Motor neuron (in vitro differentiated cells): Measurements from ENCODE around the gene PHF20. TPM values are rescaled to one million over a fixed set of nuclear protein-coding genes. Genes with fewer than 3 reads are reported as not detected.
"Not testable (repeated sequence)": the region's sequence is repeated elsewhere in the genome, so short reads cannot be mapped to it uniquely, and the experiment has no call there.

Source experiments
- ATAC-seq, 8 experiments: fragments of 200-7000 bp; cut with Tn5 transposase; replicated peaks in 6 of 8; 2 replicates each; pipeline ENCODE4 v1.8.0; 2021; ENCODE audit warnings: mild to moderate bottlenecking in 8 of 8, moderate library complexity in 8 of 8
- H3K27ac ChIP-seq, 2 donors: fragments of 250-450 bp; sonication (Bioruptor Pico); 2 replicates each; pipeline ENCODE4 v1.9.0; 2021; ENCODE audit warnings: antibody characterized with exemption in 2 of 2, mild to moderate bottlenecking in 2 of 2, moderate library complexity in 1 of 2
- H3K4me1 ChIP-seq, 2 donors: fragments of 250-450 bp; sonication (Bioruptor Pico); replicated peaks in 1 of 2; 2 replicates each; pipeline ENCODE4 v1.6.1; 2021; ENCODE audit warnings: antibody characterized with exemption in 2 of 2, mild to moderate bottlenecking in 2 of 2, moderate library complexity in 1 of 2
- H3K4me3 ChIP-seq, 5 donors: fragments of 250-450 bp; sonication (Bioruptor Pico); 2 replicates each; pipeline ENCODE4 v1.9.0; 2021; ENCODE audit warnings: antibody characterized with exemption in 5 of 5, mild to moderate bottlenecking in 5 of 5, moderate library complexity in 4 of 5
- WGBS, 10 experiments: fragments of 450-650 bp; shearing (Covaris generic); methylation state at CpG; one replicate each; pipeline ENCODE4 v1.0.0; 2022; 5-methylcytosine and 5-hydroxymethylcytosine counted together
- in situ Hi-C, 9 experiments: fragments of 400-800 bp; cut with MboI; loops; one replicate each; pipeline ENCODE4 v1.15.0; 2021; ENCODE audit warnings: low sequenced_read_pairs in 9 of 9, low pct_unique_long_range_greater_than_20kb in 2 of 9; ENCODE audit not compliant: unreplicated experiment in 9 of 9
- total RNA-seq, 8 experiments: library from RNA; unstranded; fragments of 300-600 nt; gene quantifications; 2 replicates each; pipeline versions ENCODE4 v1.2.3 to v1.2.4, GENCODE V29; 2022

Gene PHF20
- total RNA-seq, 8 experiments from 2014 or later: 15.4 to 53.7 (median 31.5) TPM

DNA sequence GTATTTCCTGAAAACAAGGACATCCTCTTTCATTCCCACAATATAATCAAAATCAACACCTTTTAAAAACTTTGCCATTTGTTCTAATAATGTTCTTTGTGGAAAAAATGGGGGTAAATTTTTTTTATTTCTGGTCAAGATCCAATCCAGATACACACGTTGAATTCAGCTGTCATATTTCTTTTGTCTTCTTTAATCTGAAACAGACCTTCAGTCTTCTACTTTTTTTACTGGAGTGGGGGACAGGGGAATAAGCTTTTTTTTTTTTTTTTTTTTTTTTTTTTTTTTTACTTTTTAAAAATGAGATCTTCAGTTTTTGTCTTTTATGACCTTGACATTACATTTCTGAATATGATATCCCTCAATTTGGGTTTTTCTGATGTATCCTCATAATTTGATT lies 113.4 kb downstream of the PHF20 start:
- in situ Hi-C loops: loop anchor here in 2 of 9 experiments (25.0 kb wide), 3 partner anchors 148 to 398 kb away; partner anchors contain the start of gene RBM39 (in 1 of the 2)
- 0 to 93% (median 66%) methylated on average over 1 of the region's 1 CpG; no CpG with 5 or more reads in 2 of the 10 experiments for WGBS, 10 experiments
- H3K4me3 ChIP-seq: no peak overlapping the region
- ATAC-seq: no peak
- H3K27ac ChIP-seq: no peak overlapping the region
- H3K4me1 ChIP-seq: no peaks in the 10 kb centered on the region

DNA sequence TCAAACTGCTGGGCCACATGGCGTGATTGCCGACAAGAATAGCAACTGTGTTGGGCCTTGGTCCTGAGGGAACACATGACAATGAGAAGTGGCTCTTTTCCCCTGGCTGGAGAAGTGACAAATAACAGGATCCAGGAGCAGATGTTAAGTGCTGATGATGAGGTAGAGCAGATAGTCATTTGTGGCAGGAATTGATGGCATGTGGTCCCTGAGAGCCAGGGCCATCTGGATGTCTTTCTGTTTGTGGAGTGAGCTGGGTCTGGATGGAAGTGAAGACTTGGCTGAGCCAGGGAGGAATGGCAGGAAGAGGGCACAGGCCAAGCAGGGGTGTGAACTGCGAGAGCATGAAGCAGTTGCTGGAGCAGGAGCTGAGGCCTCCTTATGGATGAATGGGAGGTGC lies 114.7 kb downstream of the PHF20 start:
- ATAC-seq: peak in 3 of 8 experiments; percentile 12 to 50 (median 21)
- WGBS, 10 experiments: 53 to 100% (median 85%) methylated on average over 1 to 3 of the region's 3 CpGs; no CpG with 5 or more reads in 5 of the 10 experiments
- no peak overlapping the region for H3K4me3 ChIP-seq
- H3K4me1 ChIP-seq: no peaks in the 10 kb centered on the region
- H3K27ac ChIP-seq: peak overlapping the region in 1 of 2 donors; percentile 35
- in situ Hi-C loops: loop anchor here in 2 of 9 experiments (25.0 kb wide), 3 partner anchors 149 to 399 kb away; partner anchors contain the start of gene RBM39 (in 1 of the 2)

- no peak for ATAC-seq
- WGBS, 10 experiments: 76 to 100% (median 96%) methylated on average over 1 to 5 of the region's 8 CpGs
- H3K4me3 ChIP-seq: no peak overlapping the region
- H3K27ac ChIP-seq: no peak overlapping the region
- H3K4me1 ChIP-seq: no peaks in the 10 kb centered on the region
- in situ Hi-C loops: loop anchor here in 2 of 9 experiments (25.0 kb wide), 3 partner anchors 150 to 400 kb away; partner anchors contain the start of gene RBM39 (in 1 of the 2)
These were observed 115.7 kb downstream of the PHF20 start for GRCh38 chr20:35887393-35888064.

GRCh38 chr20:35888657-35889056 lies 116.8 kb downstream of the PHF20 start:
- in situ Hi-C loops: loop anchor here in 2 of 9 experiments (25.0 kb wide), 3 partner anchors 151 to 401 kb away; partner anchors contain the start of gene RBM39 (in 1 of the 2)
- WGBS, 10 experiments: 100% methylated on average over 1 of the region's 1 CpG; no CpG with 5 or more reads in 8 of the 10 experiments

DNA sequence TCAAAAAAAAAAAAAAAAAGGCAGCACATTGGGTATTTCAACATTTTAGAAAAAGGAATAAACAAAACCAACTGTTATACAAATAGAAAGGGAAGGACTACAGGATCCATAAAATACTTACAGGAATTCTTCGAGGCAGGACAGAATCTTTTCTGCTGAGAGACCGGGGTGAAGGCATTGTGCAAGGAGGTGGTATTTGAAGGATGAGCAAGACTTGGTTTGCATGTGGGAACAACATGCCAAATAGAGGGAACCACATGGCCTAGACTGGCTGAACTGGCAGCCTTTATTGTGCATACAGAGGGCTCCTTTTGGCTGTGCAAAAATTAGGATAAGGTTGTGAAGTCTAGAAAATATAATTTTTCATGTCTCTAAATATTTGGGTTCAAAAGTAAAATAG lies 119.6 kb downstream of the PHF20 start:
- peak in 3 of 8 experiments; percentile 17 to 79 (median 67) for ATAC-seq
- Histone ChIP-seq H3K4me3 (no peak overlapping the region), H3K27ac (no peak overlapping the region), H3K4me1 (no peaks in the 10 kb centered on the region)
- WGBS, 10 experiments: 6 to 100% (median 66%) methylated on average over 1 to 2 of the region's 2 CpGs; no CpG with 5 or more reads in 2 of the 10 experiments
- in situ Hi-C loops: loop anchor here in 2 of 9 experiments (25.0 kb wide), 3 partner anchors 154 to 404 kb away; partner anchors contain the start of gene RBM39 (in 1 of the 2)

More at GRCh38 chr20:35888657-35889056, 116.8 kb downstream of the PHF20 start:
- H3K4me3 ChIP-seq: no peak overlapping the region
- no peaks in the 10 kb centered on the region for H3K4me1 ChIP-seq
- H3K27ac ChIP-seq: no peak overlapping the region
- ATAC-seq: peak in 5 of 8 experiments; percentile 60 to 90 (median 79)

DNA sequence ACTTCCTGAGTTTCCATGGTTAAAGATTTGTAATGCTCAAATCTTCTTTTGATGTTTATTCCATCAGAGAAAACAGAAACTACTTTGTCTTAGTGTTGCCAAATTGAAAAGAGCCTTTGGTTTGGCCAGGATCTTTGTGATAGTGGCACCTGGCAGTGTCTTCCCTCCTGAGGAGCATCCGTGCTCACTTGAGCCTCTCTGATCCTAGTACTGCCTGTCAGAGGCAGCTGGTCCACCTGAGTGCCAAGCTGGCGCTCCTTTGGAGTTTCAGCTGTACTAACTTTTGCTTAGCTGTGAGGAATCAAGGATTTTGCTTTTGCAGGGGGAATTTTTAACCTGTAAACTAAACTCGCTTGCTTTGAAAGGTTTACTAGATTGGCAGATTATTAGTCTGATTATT lies 121.1 kb downstream of the PHF20 start:
- no peak for ATAC-seq
- WGBS, 10 experiments: 67 to 100% (median 100%) methylated on average over 1 to 2 of the region's 3 CpGs; no CpG with 5 or more reads in 3 of the 10 experiments
- in situ Hi-C loops: loop anchor here in 2 of 9 experiments (25.0 kb wide), 3 partner anchors 156 to 406 kb away; partner anchors contain the start of gene RBM39 (in 1 of the 2)

GRCh38 chr20:35893942-35894341 lies 122.1 kb downstream of the PHF20 start:
- Histone ChIP-seq H3K27ac (no peak overlapping the region), H3K4me1 (no peaks in the 10 kb centered on the region), H3K4me3 (no peak overlapping the region)
- ATAC-seq: no peak
- in situ Hi-C loops: loop anchor here in 2 of 9 experiments (25.0 kb wide), 3 partner anchors 157 to 407 kb away; partner anchors contain the start of gene RBM39 (in 1 of the 2)
- WGBS, 10 experiments: 74 to 100% (median 98%) methylated on average over 1 to 3 of the region's 3 CpGs; no CpG with 5 or more reads in 2 of the 10 experiments

More for the DNA sequence above, 121.1 kb downstream of the PHF20 start:
- Histone ChIP-seq H3K4me1 (no peaks in the 10 kb centered on the region), H3K4me3 (no peak overlapping the region), H3K27ac (no peak overlapping the region)

DNA sequence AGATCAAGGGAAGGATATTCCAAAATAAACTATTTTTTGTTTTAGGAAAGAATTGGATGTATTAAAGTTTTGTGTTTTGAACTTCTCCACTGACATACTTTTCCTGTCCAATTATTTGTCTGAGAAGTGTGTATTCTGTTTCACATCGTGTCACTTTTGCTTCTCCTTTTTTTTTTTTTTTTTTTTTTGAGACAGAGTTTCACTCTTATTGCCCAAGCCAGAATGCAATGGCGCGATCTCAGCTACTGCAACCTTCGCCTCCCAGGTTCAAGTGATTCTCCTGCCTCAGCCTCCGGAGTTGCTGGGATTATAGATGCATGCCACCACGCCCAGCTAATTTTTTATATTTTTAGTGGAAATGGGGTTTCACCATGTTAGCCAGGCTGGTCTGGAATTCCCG lies 123.7 kb downstream of the PHF20 start:
- ATAC-seq, H3K4me1 ChIP-seq, H3K27ac ChIP-seq, H3K4me3 ChIP-seq: not testable (repeated sequence)
- in situ Hi-C loops: loop anchor here in 2 of 9 experiments (25.0 kb wide), 3 partner anchors 158 to 408 kb away; partner anchors contain the start of gene RBM39 (in 1 of the 2)
- 72 to 100% (median 90%) methylated on average over 1 to 6 of the region's 7 CpGs; no CpG with 5 or more reads in 3 of the 10 experiments for WGBS, 10 experiments

- no peak for ATAC-seq
- WGBS, 10 experiments: 66 to 100% (median 92%) methylated on average over 1 to 3 of the region's 3 CpGs
- Histone ChIP-seq H3K4me1 (peaks cover 0 to 7% of the 10 kb centered on the region in 2 donors), H3K4me3 (no peak overlapping the region), H3K27ac (no peak overlapping the region)
- in situ Hi-C loops: loop anchor here in 2 of 9 experiments (25.0 kb wide), 3 partner anchors 162 to 412 kb away; partner anchors contain the start of gene RBM39 (in 1 of the 2)
These were observed 127.2 kb downstream of the PHF20 start for GRCh38 chr20:35899064-35899463.

DNA sequence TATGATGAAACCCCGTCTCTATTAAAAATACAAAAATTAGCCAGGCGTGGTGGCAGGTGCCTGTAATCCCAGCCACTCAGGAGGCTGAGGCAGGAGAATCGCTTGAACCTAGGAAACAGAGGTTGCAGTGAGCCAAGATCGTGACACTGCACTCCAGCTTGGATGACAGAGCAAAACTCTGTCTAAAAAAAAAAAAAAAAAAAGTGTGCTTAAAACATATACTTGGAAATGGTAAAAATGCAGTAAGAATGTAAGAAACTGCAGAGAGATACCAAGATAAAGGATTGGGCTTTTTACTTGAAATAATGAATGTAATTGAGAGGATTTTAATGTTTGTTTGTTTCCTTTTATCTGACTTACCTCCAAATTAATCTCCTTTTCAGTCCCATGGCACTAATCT lies 129.4 kb downstream of the PHF20 start:
- 79 to 100% (median 100%) methylated on average over 1 to 3 of the region's 4 CpGs; no CpG with 5 or more reads in 3 of the 10 experiments for WGBS, 10 experiments
- ATAC-seq, in situ Hi-C loops: not testable (repeated sequence)

DNA sequence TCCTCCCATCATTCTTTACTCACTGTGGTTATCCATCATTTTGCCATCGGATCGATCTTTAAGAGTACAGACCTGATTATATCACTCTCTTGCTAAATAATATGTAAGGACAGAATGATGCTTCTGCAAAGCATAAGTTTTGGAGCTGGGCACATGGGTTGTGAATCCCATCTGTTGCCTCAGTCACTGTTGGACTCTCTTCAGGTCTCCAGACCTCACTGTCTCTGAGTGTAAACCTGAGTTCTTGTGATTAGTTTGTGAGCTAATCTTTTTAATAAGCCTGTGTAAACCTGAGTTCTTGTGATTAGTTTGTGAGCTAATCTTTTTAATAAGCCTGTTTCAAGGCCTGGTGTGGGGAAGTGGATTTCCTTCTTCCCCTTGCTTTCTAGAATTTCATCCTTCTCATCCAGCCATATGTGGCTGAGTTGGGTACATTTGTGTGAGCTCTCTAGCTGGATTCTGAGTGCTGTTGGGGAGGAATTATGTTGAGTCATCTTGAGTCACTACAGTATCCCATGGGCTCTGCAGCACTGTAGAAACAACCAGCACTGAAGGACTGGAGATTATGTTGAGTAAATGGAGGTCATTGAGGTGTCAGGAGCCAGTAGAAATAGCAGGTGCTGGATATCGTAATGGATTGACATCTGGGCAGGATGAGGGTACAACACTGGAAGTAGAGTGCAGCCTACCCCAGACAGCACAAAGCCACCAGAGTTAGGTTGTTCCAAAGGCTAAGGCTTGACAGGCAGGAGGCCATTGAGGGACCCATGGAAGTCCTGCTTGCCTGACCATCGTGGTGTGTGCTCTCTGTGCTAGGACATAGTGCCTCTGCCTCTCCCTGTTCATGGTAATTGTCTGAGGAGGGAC lies 130.1 kb downstream of the PHF20 start:
- in situ Hi-C loops: no loop called here
- Histone ChIP-seq H3K4me1 (peaks cover 0 to 7% of the 10 kb centered on the region in 2 donors), H3K27ac (peak overlapping the region in 1 of 2 donors; percentile 48), H3K4me3 (no peak overlapping the region)
- WGBS, 10 experiments: 83 to 100% (median 94%) methylated on average over 2 to 4 of the region's 4 CpGs; no CpG with 5 or more reads in 2 of the 10 experiments
- ATAC-seq: peak; percentile 33 to 99 (median 96)

More for the DNA sequence above, 129.4 kb downstream of the PHF20 start:
- not testable (repeated sequence) for H3K4me1 ChIP-seq, H3K4me3 ChIP-seq, H3K27ac ChIP-seq

DNA sequence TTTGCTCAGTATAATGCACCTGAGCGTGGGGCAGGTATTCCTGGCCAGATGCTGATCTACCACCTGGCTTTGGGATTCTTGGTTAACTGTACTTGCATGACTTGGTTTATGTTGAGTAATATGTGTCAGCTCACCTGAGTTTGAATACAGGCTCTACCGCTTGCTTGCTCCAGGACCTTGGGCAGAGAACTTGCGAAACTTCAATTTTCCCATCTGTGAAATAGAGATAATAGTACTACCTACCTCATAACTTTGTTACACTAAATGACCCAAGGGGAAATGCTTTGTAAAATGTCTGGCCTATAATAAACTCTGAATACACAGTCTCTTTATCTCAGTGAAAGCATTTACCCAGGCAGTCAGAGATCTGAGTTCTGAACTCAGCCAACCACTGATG lies 130.7 kb downstream of the PHF20 start:
- Histone ChIP-seq H3K27ac (peak overlapping the region in 1 of 2 donors; percentile 48), H3K4me3 (no peak overlapping the region), H3K4me1 (peaks cover 0 to 7% of the 10 kb centered on the region in 2 donors)
- in situ Hi-C loops: no loop called here
- ATAC-seq: no peak
- 100% methylated on average over 2 of the region's 3 CpGs; no CpG with 5 or more reads in 6 of the 10 experiments for WGBS, 10 experiments
